Trophoblast cell (in vitro differentiated cells and primary cell): Measurements from ENCODE around the gene FLNA.

Experiments used
- DNase-seq, 2 donors: peaks; one replicate each; pipeline ENCODE4 v3.0.0-alpha.2; 2016
- H2AFZ ChIP-seq: 2 replicates; pipeline ENCODE4 v1.6.1; 2013; ENCODE audit warnings: low read length, moderate library complexity, mild to moderate bottlenecking; ENCODE audit not compliant: insufficient read depth, poor library complexity
- H2AK5ac ChIP-seq: 2 replicates; pipeline ENCODE4 v1.6.1; 2013; ENCODE audit warnings: mild to moderate bottlenecking, low read length
- H2BK120ac ChIP-seq: 2 replicates; pipeline ENCODE4 v1.6.1; 2013; ENCODE audit warnings: low read length, mild to moderate bottlenecking, moderate library complexity; ENCODE audit not compliant: insufficient read depth, poor library complexity
- H2BK12ac ChIP-seq: 2 replicates; pipeline ENCODE4 v1.6.1; 2013; ENCODE audit warnings: mild to moderate bottlenecking, low read length, moderate library complexity
- H2BK5ac ChIP-seq: 2 replicates; pipeline ENCODE4 v1.6.1; 2013; ENCODE audit warnings: low read length, low read depth, moderate library complexity, mild to moderate bottlenecking; ENCODE audit not compliant: poor library complexity
- H3K14ac ChIP-seq: 2 replicates; pipeline ENCODE4 v1.6.1; 2013; ENCODE audit warnings: mild to moderate bottlenecking, low read length
- H3K18ac ChIP-seq: 2 replicates; pipeline ENCODE4 v1.6.1; 2013; ENCODE audit warnings: mild to moderate bottlenecking, low read length
- H3K23ac ChIP-seq: 2 replicates; pipeline ENCODE4 v1.6.1; 2013; ENCODE audit warnings: low read length
- H3K27ac ChIP-seq: 2 replicates; pipeline ENCODE4 v1.5.1; 2013; ENCODE audit warnings: low read depth, mild to moderate bottlenecking, inconsistent platforms, low read length, moderate library complexity
- H3K27me3 ChIP-seq: 2 replicates; pipeline ENCODE4 v1.6.1; 2013; ENCODE audit warnings: inconsistent platforms, mild to moderate bottlenecking, low read length, moderate library complexity; ENCODE audit not compliant: insufficient read depth
- H3K36me3 ChIP-seq, 2 experiments: 1 replicate in 1 of 2; 2 replicates in 1 of 2; pipeline ENCODE4 v1.6.1; 2013; ENCODE audit warnings: low read length in 2 of 2, mild to moderate bottlenecking in 2 of 2, moderate library complexity in 1 of 2; ENCODE audit not compliant: insufficient read depth in 2 of 2, control insufficient read depth in 1 of 2
- H3K4ac ChIP-seq: 2 replicates; pipeline ENCODE4 v1.6.1; 2013; ENCODE audit warnings: low read depth, mild to moderate bottlenecking, low read length, moderate library complexity
- H3K4me1 ChIP-seq, 2 experiments: 1 replicate in 1 of 2; 2 replicates in 1 of 2; pipeline ENCODE4 v1.6.1; 2013; ENCODE audit warnings: low read length in 2 of 2, mild to moderate bottlenecking in 2 of 2, moderate library complexity in 1 of 2; ENCODE audit not compliant: insufficient read depth in 2 of 2, control insufficient read depth in 1 of 2
- H3K4me2 ChIP-seq: 2 replicates; pipeline ENCODE4 v1.6.1; 2013; ENCODE audit warnings: inconsistent platforms, mild to moderate bottlenecking, low read length, moderate library complexity
- H3K4me3 ChIP-seq: 2 replicates; pipeline ENCODE4 v1.5.1; 2013; ENCODE audit warnings: mild to moderate bottlenecking, low read depth, low read length, inconsistent platforms
- H3K79me1 ChIP-seq: one replicate; pipeline ENCODE4 v1.6.1; 2013; ENCODE audit warnings: low read length
- H3K79me2 ChIP-seq: 2 replicates; pipeline ENCODE4 v1.6.1; 2013; ENCODE audit warnings: low read length, mild to moderate bottlenecking; ENCODE audit not compliant: control insufficient read depth, insufficient read depth, poor library complexity
- H3K9ac ChIP-seq: 2 replicates; pipeline ENCODE4 v1.6.1; 2013; ENCODE audit warnings: mild to moderate bottlenecking, low read length
- H3K9me3 ChIP-seq: 2 replicates; pipeline ENCODE4 v1.6.1; 2013; ENCODE audit warnings: low read depth, mild to moderate bottlenecking, control low read depth, inconsistent platforms, low read length; ENCODE audit not compliant: insufficient read depth
- H4K12ac ChIP-seq: 2 replicates; pipeline ENCODE4 v1.6.1; 2013; ENCODE audit warnings: low read depth, mild to moderate bottlenecking, low read length, moderate library complexity
- H4K8ac ChIP-seq: 2 replicates; pipeline ENCODE4 v1.6.1; 2013; ENCODE audit warnings: low read depth, mild to moderate bottlenecking, low read length, moderate library complexity
- H4K91ac ChIP-seq: one replicate; pipeline ENCODE4 v1.6.1; 2013; ENCODE audit warnings: low read depth, mild to moderate bottlenecking, low read length, moderate library complexity
- WGBS: extraction: QIAGEN DNeasy Blood & Tissue Kit; methylation state at CpG from one replicate; pipeline ENCODE4 v1.1.7; 2013; ENCODE audit warnings: missing lambda C conversion rate; ENCODE audit not compliant: insufficient read length, insufficient coverage; ENCODE audit errors: extremely low coverage; 5-methylcytosine and 5-hydroxymethylcytosine counted together

The FLNA gene

DNA sequence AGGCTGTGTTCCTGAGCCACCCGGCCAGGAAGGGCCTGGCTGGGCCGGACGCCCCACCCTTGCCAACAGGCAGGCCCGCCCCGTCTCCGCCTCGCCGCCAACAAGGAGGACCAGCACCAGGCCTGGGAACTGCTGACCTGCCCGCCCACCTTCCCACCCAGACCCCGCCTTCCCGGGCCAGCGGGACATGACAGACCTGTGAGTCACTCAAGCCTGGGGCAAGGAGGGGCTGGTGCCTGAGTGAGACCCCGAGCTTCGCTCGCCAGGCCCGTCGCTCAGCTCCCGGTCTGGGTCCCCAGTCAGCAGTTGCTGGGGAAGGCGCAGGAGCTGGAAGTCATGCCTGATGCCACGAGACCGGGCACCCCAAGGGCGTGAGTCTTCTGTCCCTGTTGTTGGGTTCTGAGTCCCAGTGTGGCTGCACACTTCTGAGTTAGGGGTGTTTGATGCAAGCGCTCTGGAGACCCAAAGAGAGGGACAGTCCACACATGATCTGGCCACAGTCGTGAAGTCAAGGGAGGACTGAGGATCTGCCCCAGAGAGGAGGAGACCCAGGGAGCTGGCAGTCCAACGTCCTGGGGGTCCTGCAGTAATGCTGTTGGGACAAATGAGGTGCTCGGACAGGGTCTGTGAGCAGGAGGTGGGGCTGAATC is 34.9 kb upstream of the FLNA start, which contains the start of gene DNASE1L1:
TSS of gene DNASE1L1 (minus strand) at position 33 of the 650 bp plus-strand sequence. CDS start 3,686 bp downstream, outside the sequence.
- peaks cover 0 to 4% of the 10 kb centered on the region in 2 experiments for H3K36me3 ChIP-seq
- peak within 1 kb of the TSS; percentile 63 for H2AFZ ChIP-seq
- peak within 1 kb of the TSS; percentile 94 for H2BK12ac ChIP-seq
- no CpG with 5 or more reads among the region's 26 CpGs for WGBS
- peaks cover 11% of the 10 kb centered on the region for H3K79me2 ChIP-seq
- H3K4me2 ChIP-seq: peak within 1 kb of the TSS; percentile 71
- H3K4ac ChIP-seq: peak within 1 kb of the TSS; percentile 39
- DNase-seq: peak; percentile 78
- peak within 1 kb of the TSS; percentile 83 for H4K12ac ChIP-seq
- H3K4me1 ChIP-seq: peaks cover 9 to 14% of the 10 kb centered on the region in 2 experiments
- H3K27me3 ChIP-seq: no peaks in the 10 kb centered on the region
- H3K14ac ChIP-seq: peak within 1 kb of the TSS; percentile 90
- peak within 1 kb of the TSS; percentile 84 for H3K18ac ChIP-seq
- H3K9me3 ChIP-seq: no peaks in the 10 kb centered on the region
- H2BK120ac ChIP-seq: peak within 1 kb of the TSS; percentile 97
- H3K79me1 ChIP-seq: peaks cover 9% of the 10 kb centered on the region
- H3K23ac ChIP-seq: no peak within 1 kb of the TSS
- peak within 1 kb of the TSS; percentile 93 for H2AK5ac ChIP-seq
- peak within 1 kb of the TSS; percentile 80 for H4K8ac ChIP-seq
- H3K9ac ChIP-seq: peak within 1 kb of the TSS; percentile 75
- peak within 1 kb of the TSS; percentile 93 for H3K27ac ChIP-seq
- H4K91ac ChIP-seq: peak within 1 kb of the TSS; percentile 93
- peak within 1 kb of the TSS; percentile 53 for H3K4me3 ChIP-seq
- peak within 1 kb of the TSS; percentile 78 for H2BK5ac ChIP-seq

DNA sequence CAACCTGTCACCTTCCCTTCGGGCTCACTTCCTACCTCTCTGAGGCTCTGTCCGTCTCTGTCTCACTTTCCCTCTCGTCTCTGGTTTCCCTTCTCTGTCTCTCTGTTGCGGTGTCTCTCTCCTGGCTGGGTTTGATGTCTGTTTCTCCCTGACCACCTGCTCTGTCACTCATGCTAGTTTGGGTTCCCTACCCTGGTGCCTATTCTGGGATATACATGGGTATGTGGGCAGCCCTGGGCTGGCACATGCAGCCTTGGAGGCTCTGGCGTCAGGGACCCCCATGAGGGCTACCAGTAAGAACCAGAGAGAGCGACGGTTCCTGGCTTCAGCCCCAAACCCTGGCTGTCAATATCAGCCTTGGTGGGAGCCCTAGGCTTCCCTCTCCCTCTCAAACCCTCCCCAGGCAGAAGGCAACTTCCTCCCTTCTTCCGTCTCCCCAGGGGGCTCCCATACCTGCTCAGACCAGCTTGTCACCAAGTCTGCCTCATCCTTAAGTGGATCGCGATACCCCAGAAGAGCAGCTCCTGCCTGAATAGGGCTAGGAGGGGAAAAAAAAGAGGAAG is 34.3 kb upstream of the FLNA start:
- Histone ChIP-seq H2AFZ (no peak overlapping the region), H4K91ac (peak overlapping the region; percentile 85), H3K9ac (peak overlapping the region; percentile 75), H3K4me3 (no peak overlapping the region), H2AK5ac (peak overlapping the region; percentile 69), H3K79me1 (peaks cover 9% of the 10 kb centered on the region), H4K8ac (peak overlapping the region; percentile 55), H3K4me1 (peaks cover 9 to 14% of the 10 kb centered on the region in 2 experiments), H3K14ac (peak overlapping the region; percentile 75), H2BK5ac (peak overlapping the region; percentile 78), H2BK12ac (peak overlapping the region; percentile 46), H3K4me2 (peak overlapping the region; percentile 71), H3K18ac (peak overlapping the region; percentile 72), H4K12ac (no peak overlapping the region), H3K23ac (no peak overlapping the region), H3K4ac (peak overlapping the region; percentile 39), H3K79me2 (peaks cover 11% of the 10 kb centered on the region), H3K36me3 (peaks cover 0 to 4% of the 10 kb centered on the region in 2 experiments), H3K9me3 (no peaks in the 10 kb centered on the region), H3K27ac (peak overlapping the region; percentile 69), H3K27me3 (no peaks in the 10 kb centered on the region), H2BK120ac (peak overlapping the region; percentile 60)
- WGBS: no CpG with 5 or more reads among the region's 10 CpGs
- no peak for DNase-seq

DNA sequence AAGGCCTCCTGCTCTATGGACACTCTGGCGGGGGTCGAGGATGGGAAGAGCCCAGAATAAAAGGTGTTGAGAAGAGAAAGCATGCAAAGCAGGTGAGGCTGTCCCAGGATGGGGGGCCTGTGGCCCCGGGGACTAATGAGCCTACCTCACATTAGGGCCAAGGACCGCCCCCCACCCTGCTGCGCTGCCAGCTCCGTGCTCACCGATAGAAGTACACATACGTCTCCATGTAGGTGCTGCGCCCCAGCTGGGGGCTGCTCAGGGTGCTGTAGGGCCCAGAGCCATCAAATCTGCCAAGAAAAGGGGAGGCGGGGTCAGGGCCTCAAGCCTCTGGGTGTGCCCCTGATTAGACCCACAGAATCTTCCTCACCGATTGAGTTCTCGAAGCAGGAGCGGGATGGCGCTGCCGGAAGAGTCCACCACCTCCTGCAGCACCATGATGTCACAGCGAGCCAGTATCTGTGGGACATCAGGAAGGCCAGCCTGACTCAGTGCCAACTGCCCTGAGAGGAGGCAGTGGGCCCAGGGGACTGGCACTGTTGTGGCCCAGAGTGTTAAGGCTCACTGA is 30.3 kb upstream of the FLNA start:
- H3K36me3 ChIP-seq: peaks cover 17 to 19% of the 10 kb centered on the region in 2 experiments
- H4K8ac ChIP-seq: no peak overlapping the region
- no peak overlapping the region for H3K27ac ChIP-seq
- DNase-seq: no peak
- H2AFZ ChIP-seq: no peak overlapping the region
- H3K4ac ChIP-seq: no peak overlapping the region
- H3K9ac ChIP-seq: no peak overlapping the region
- H3K9me3 ChIP-seq: no peaks in the 10 kb centered on the region
- H3K4me1 ChIP-seq: peaks cover 6 to 10% of the 10 kb centered on the region in 2 experiments
- H2BK120ac ChIP-seq: no peak overlapping the region
- H3K23ac ChIP-seq: no peak overlapping the region
- H3K79me2 ChIP-seq: peaks cover 6% of the 10 kb centered on the region
- H2BK12ac ChIP-seq: no peak overlapping the region
- no peak overlapping the region for H2BK5ac ChIP-seq
- H3K79me1 ChIP-seq: peaks cover 4% of the 10 kb centered on the region
- H2AK5ac ChIP-seq: no peak overlapping the region
- no peaks in the 10 kb centered on the region for H3K27me3 ChIP-seq
- no peak overlapping the region for H4K12ac ChIP-seq
- no peak overlapping the region for H4K91ac ChIP-seq
- no peak overlapping the region for H3K18ac ChIP-seq
- no peak overlapping the region for H3K4me3 ChIP-seq
- H3K14ac ChIP-seq: no peak overlapping the region
- whole genome bisulfite sequencing: no CpG with 5 or more reads among the region's 16 CpGs
- no peak overlapping the region for H3K4me2 ChIP-seq

DNA sequence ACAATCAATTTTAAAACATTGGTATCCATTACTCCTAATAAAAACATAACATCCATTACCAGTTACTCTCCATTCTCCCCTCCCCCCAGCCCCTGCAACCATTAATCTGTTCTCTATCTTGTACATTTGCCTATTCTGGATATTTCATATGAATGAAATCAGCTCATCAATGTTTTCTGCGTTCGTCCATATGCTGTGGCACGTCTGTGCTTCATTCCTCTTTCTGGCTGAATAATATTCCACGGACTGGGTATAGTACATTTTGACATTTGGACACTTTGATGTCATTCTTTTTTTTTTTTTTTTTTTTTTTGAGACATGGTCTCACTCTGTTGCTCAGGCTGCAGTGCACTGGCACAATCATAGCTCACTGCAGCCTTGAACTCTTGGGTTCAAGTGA is 29.4 kb upstream of the FLNA start:
- H4K8ac ChIP-seq: no peak overlapping the region
- H3K14ac ChIP-seq: no peak overlapping the region
- DNase-seq: no peak
- peaks cover 5 to 7% of the 10 kb centered on the region in 2 experiments for H3K4me1 ChIP-seq
- H3K4me2 ChIP-seq: no peak overlapping the region
- H2AK5ac ChIP-seq: no peak overlapping the region
- peaks cover 3% of the 10 kb centered on the region for H3K79me2 ChIP-seq
- H2BK12ac ChIP-seq: no peak overlapping the region
- H3K36me3 ChIP-seq: peaks cover 24 to 27% of the 10 kb centered on the region in 2 experiments
- no peak overlapping the region for H4K12ac ChIP-seq
- H3K9ac ChIP-seq: no peak overlapping the region
- no peak overlapping the region for H3K27ac ChIP-seq
- no peaks in the 10 kb centered on the region for H3K27me3 ChIP-seq
- H4K91ac ChIP-seq: no peak overlapping the region
- H3K23ac ChIP-seq: no peak overlapping the region
- no peak overlapping the region for H3K4ac ChIP-seq
- no peak overlapping the region for H2AFZ ChIP-seq
- no peak overlapping the region for H2BK5ac ChIP-seq
- no peak overlapping the region for H3K4me3 ChIP-seq
- no peak overlapping the region for H3K18ac ChIP-seq
- WGBS: no CpG with 5 or more reads among the region's 4 CpGs
- no peaks in the 10 kb centered on the region for H3K9me3 ChIP-seq
- H2BK120ac ChIP-seq: no peak overlapping the region
- H3K79me1 ChIP-seq: no peaks in the 10 kb centered on the region
